ENCODE results near the gene INCA1. TPM values are rescaled to one million over a fixed set of nuclear protein-coding genes. Genes with fewer than 3 reads are reported as not detected.

INCA1 gene
- total and polyA plus RNA-seq, 10 donors = 1.1 to 5.8 (median 1.8) TPM

- intact Hi-C loops (cut with DNase I; ENCODE audit: low total_unique reads) = loop anchor here (10.0 kb wide), 1 partner anchor 56 kb away; the partner anchor contains the start of genes INCA1 and KIF1C
- peak; percentile 82 for DNase-seq
- Histone ChIP-seq H3K9me3 (no peaks in the 10 kb centered on the region), H3K27me3 (replicated peaks in 1 of 7) (no peaks in the 10 kb centered on the region), H3K4me3 (peak overlapping the region; percentile 57 to 95 (median 78)), H3K27ac (peak overlapping the region; percentile 93 to 99 (median 97)), H3K4me1 (peaks cover 43 to 80% (median 63%) of the 10 kb centered on the region in 6 donors), H3K36me3 (peaks cover 0 to 59% (median 34%) of the 10 kb centered on the region in 6 donors)
- no peak for TF ChIP-seq POLR2A (IDR thresholded peaks at IDR 0.05)
- no peak for TF ChIP-seq CTCF (IDR thresholded peaks at IDR 0.05 in 8 of 11, conservative IDR thresholded peaks at IDR 0.05 in 3 of 11)
- TF ChIP-seq POLR2AphosphoS5 (IDR thresholded peaks at IDR 0.05) = no peak
- 39 to 65% (median 63%) methylated on average over 9 to 19 of the region's 19 CpGs for WGBS, 5 donors
Observed at GRCh38 chr17:4938688-4939545, 58.4 kb downstream of the INCA1 start.

Small RNAs within 50 kb of the gene (microRNA-seq; reads per million reads assigned to microRNA genes)
- gene MIR6864 (0 to 0.35 (median 0.28) reads per million in 3 donors), gene MIR6865 (0.28 to 1.1 (median 1.1) reads per million in 3 donors)

Small RNAs within 50 kb of the gene (small RNA-seq; reads per million reads assigned to genes)
- 0 to 0.08 (median 0) reads per million in 4 donors for gene MIR6864
- 0 to 0.14 (median 0.03) reads per million in 4 donors for gene MIR6865

Other genes starting within 250 kb of the INCA1 start
- gene TM4SF5, start 225.6 kb downstream of the INCA1 start, total RNA-seq = not detected
- gene TM4SF5, start 225.6 kb downstream of the INCA1 start, polyA plus RNA-seq = not detected
- gene VMO1, start 211.2 kb downstream of the INCA1 start, total RNA-seq = 10 to 100 TPM in 5 of 7 donors, 1 to 10 TPM in 2; 5.8 to 74.3 (median 16.5) TPM
- 10 to 100 TPM in 1 of 3 donors, 1 to 10 TPM in 2; 5.0 to 10.9 (median 8.4) TPM for gene VMO1, start 211.2 kb downstream of the INCA1 start, polyA plus RNA-seq
- gene GLTPD2, start 208.6 kb downstream of the INCA1 start, total RNA-seq = not detected
- gene GLTPD2, start 208.6 kb downstream of the INCA1 start, polyA plus RNA-seq = under 1 TPM in 1 of 3 donors, not detected in 2; 0.06 TPM
- gene PSMB6, start 201.4 kb downstream of the INCA1 start, total RNA-seq = 100 to 1,000 TPM in 1 of 7 donors, 10 to 100 TPM in 6; 72.9 to 143 (median 84.0) TPM
- 100 to 1,000 TPM; 106 to 161 (median 124) TPM for gene PSMB6, start 201.4 kb downstream of the INCA1 start, polyA plus RNA-seq
- 10 to 100 TPM; 19.5 to 42.0 (median 37.4) TPM for gene PLD2, start 190.4 kb downstream of the INCA1 start, total RNA-seq
- gene PLD2, start 190.4 kb downstream of the INCA1 start, polyA plus RNA-seq = 10 to 100 TPM in 2 of 3 donors, 1 to 10 TPM in 1; 6.0 to 14.1 (median 13.6) TPM
- gene MINK1, start 164.2 kb downstream of the INCA1 start, total RNA-seq = 100 to 1,000 TPM in 3 of 7 donors, 10 to 100 TPM in 4; 59.9 to 129 (median 92.2) TPM
- 10 to 100 TPM; 15.9 to 52.4 (median 28.4) TPM for gene MINK1, start 164.2 kb downstream of the INCA1 start, polyA plus RNA-seq
- 1 to 10 TPM; 1.6 to 4.1 (median 2.6) TPM for gene C17orf107, start 98.0 kb downstream of the INCA1 start, total RNA-seq
- under 1 TPM; 0.15 to 0.70 (median 0.26) TPM for gene C17orf107, start 98.0 kb downstream of the INCA1 start, polyA plus RNA-seq
- 1 to 10 TPM in 4 of 7 donors, under 1 TPM in 3; 0.33 to 3.0 (median 1.9) TPM for gene CHRNE, start 94.4 kb downstream of the INCA1 start, total RNA-seq
- gene CHRNE, start 94.4 kb downstream of the INCA1 start, polyA plus RNA-seq = 1 to 10 TPM; 1.2 to 1.4 (median 1.3) TPM
- gene GP1BA, start 65.2 kb downstream of the INCA1 start, total RNA-seq = 1 to 10 TPM; 1.8 to 6.1 (median 3.0) TPM
- gene GP1BA, start 65.2 kb downstream of the INCA1 start, polyA plus RNA-seq = 1 to 10 TPM; 2.0 to 2.9 (median 2.8) TPM
- 10 to 100 TPM; 37.2 to 61.0 (median 42.9) TPM for gene SLC25A11, start 57.5 kb downstream of the INCA1 start, total RNA-seq
- gene SLC25A11, start 57.5 kb downstream of the INCA1 start, polyA plus RNA-seq = 10 to 100 TPM; 22.1 to 52.6 (median 32.3) TPM
- gene RNF167, start 57.3 kb downstream of the INCA1 start, total RNA-seq = 100 to 1,000 TPM in 1 of 7 donors, 10 to 100 TPM in 6; 57.6 to 109 (median 78.6) TPM
- 100 to 1,000 TPM in 2 of 3 donors, 10 to 100 TPM in 1; 96.4 to 146 (median 129) TPM for gene RNF167, start 57.3 kb downstream of the INCA1 start, polyA plus RNA-seq
- gene PFN1, start 49.0 kb downstream of the INCA1 start, total RNA-seq = 1,000 to 10,000 TPM in 1 of 7 donors, 100 to 1,000 TPM in 6; 605 to 1,090 (median 842) TPM
- 1,000 to 10,000 TPM in 1 of 3 donors, 100 to 1,000 TPM in 2; 663 to 1,039 (median 970) TPM for gene PFN1, start 49.0 kb downstream of the INCA1 start, polyA plus RNA-seq
- gene ENO3, start 46.4 kb downstream of the INCA1 start, total RNA-seq = 10 to 100 TPM in 2 of 7 donors, 1 to 10 TPM in 5; 3.1 to 16.0 (median 8.8) TPM
- gene ENO3, start 46.4 kb downstream of the INCA1 start, polyA plus RNA-seq = 10 to 100 TPM; 13.8 to 23.4 (median 15.4) TPM
- gene SPAG7, start 29.7 kb downstream of the INCA1 start, total RNA-seq = 10 to 100 TPM; 34.8 to 62.3 (median 47.8) TPM
- 10 to 100 TPM; 73.6 to 89.1 (median 87.9) TPM for gene SPAG7, start 29.7 kb downstream of the INCA1 start, polyA plus RNA-seq
- gene CAMTA2, start 9.8 kb downstream of the INCA1 start, total RNA-seq = 10 to 100 TPM; 36.6 to 78.0 (median 51.0) TPM
- gene CAMTA2, start 9.8 kb downstream of the INCA1 start, polyA plus RNA-seq = 10 to 100 TPM; 21.3 to 79.8 (median 45.2) TPM
- gene KIF1C, start 428 bp upstream of the INCA1 start, total RNA-seq = 100 to 1,000 TPM in 2 of 7 donors, 10 to 100 TPM in 5; 47.5 to 141 (median 79.7) TPM
- gene KIF1C, start 428 bp upstream of the INCA1 start, polyA plus RNA-seq = 10 to 100 TPM; 11.9 to 41.4 (median 12.0) TPM
- 1 to 10 TPM in 1 of 7 donors, under 1 TPM in 6; 0.34 to 2.0 (median 0.72) TPM for gene SLC52A1, start 37.9 kb upstream of the INCA1 start, total RNA-seq
- under 1 TPM; 0.06 to 0.19 (median 0.11) TPM for gene SLC52A1, start 37.9 kb upstream of the INCA1 start, polyA plus RNA-seq
- gene ZFP3, start 80.9 kb upstream of the INCA1 start, total RNA-seq = 10 to 100 TPM in 2 of 7 donors, 1 to 10 TPM in 5; 6.4 to 10.4 (median 9.0) TPM
- gene ZFP3, start 80.9 kb upstream of the INCA1 start, polyA plus RNA-seq = 1 to 10 TPM; 2.8 to 3.6 (median 3.2) TPM
- gene ZNF232, start 114.4 kb upstream of the INCA1 start, total RNA-seq = 10 to 100 TPM in 4 of 7 donors, 1 to 10 TPM in 3; 5.6 to 11.4 (median 10.6) TPM
- 10 to 100 TPM in 1 of 3 donors, 1 to 10 TPM in 2; 8.1 to 10.3 (median 9.0) TPM for gene ZNF232, start 114.4 kb upstream of the INCA1 start, polyA plus RNA-seq
- under 1 TPM in 6 of 7 donors, not detected in 1; 0.09 to 0.37 (median 0.24) TPM for gene USP6, start 118.5 kb upstream of the INCA1 start, total RNA-seq
- gene USP6, start 118.5 kb upstream of the INCA1 start, polyA plus RNA-seq = under 1 TPM; 0.03 to 0.09 (median 0.08) TPM
- 10 to 100 TPM; 11.3 to 28.4 (median 15.6) TPM for gene ZNF594, start 194.3 kb upstream of the INCA1 start, total RNA-seq
- gene ZNF594, start 194.3 kb upstream of the INCA1 start, polyA plus RNA-seq = 1 to 10 TPM; 2.4 to 3.1 (median 2.5) TPM
- gene SCIMP, start 237.3 kb upstream of the INCA1 start, total RNA-seq = 100 to 1,000 TPM in 1 of 7 donors, 10 to 100 TPM in 6; 68.0 to 102 (median 84.5) TPM
- 10 to 100 TPM; 18.9 to 55.0 (median 28.9) TPM for gene SCIMP, start 237.3 kb upstream of the INCA1 start, polyA plus RNA-seq